Common myeloid progenitor, CD34-positive (primary cell): ENCODE results near the gene C7.
"Not testable (repeated sequence)": the region's sequence is repeated elsewhere in the genome, so short reads cannot be mapped to it uniquely, and the experiment has no call there.

Source experiments
- CTCF ChIA-PET: fragments of 350-600 bp; sonication (Branson Sonifier 250); formaldehyde crosslinking; loops from one replicate; lab custom pipeline; 2021; ENCODE audit warnings: antibody characterized with exemption; lab: Charles Lee
- POLR2A ChIA-PET: fragments of 350-600 bp; sonication (Branson Sonifier 250); formaldehyde crosslinking; loops from one replicate; lab custom pipeline; 2021; ENCODE audit warnings: antibody characterized with exemption; lab: Charles Lee
- DNase-seq, 3 donors: peaks; one replicate each; pipeline versions ENCODE4 v3.0.0 to v3.0.0-alpha.2; 2013
- H3K27ac ChIP-seq, 2 experiments: 1 replicate in 1 of 2; 2 replicates in 1 of 2; pipeline ENCODE4 v1.7.0; 2013; ENCODE audit warnings: inconsistent platforms in 2 of 2, low read length in 2 of 2, mild to moderate bottlenecking in 2 of 2, low read depth in 1 of 2, moderate library complexity in 1 of 2; ENCODE audit not compliant: severe bottlenecking in 2 of 2, insufficient read depth in 1 of 2, poor library complexity in 1 of 2
- H3K27me3 ChIP-seq, 5 experiments: replicated peaks in 2 of 5; 1 replicate in 3 of 5; 2 replicates in 2 of 5; pipeline versions ENCODE4 v1.6.1 to v1.7.0; 2013; ENCODE audit warnings: low read length in 4 of 5, mild to moderate bottlenecking in 2 of 5, moderate library complexity in 2 of 5, inconsistent platforms in 1 of 5; ENCODE audit not compliant: insufficient read depth in 5 of 5, control insufficient read depth in 4 of 5
- H3K36me3 ChIP-seq, 4 experiments: 1 replicate in 2 of 4; 2 replicates in 2 of 4; pipeline versions ENCODE4 v1.6.1 to v1.7.0; 2013; ENCODE audit warnings: low read length in 3 of 4, control low read depth in 1 of 4, mild to moderate bottlenecking in 1 of 4; ENCODE audit not compliant: control insufficient read depth in 4 of 4, insufficient read depth in 4 of 4
- H3K4me1 ChIP-seq, 4 experiments: 1 replicate in 3 of 4; 2 replicates in 1 of 4; pipeline versions ENCODE4 v1.6.1 to v1.7.1; 2013; ENCODE audit warnings: low read length in 3 of 4, mild to moderate bottlenecking in 3 of 4, control low read depth in 1 of 4, inconsistent platforms in 1 of 4, moderate library complexity in 1 of 4; ENCODE audit not compliant: control insufficient read depth in 4 of 4, insufficient read depth in 4 of 4; ENCODE audit errors: control extremely low read depth in 1 of 4
- H3K4me3 ChIP-seq, 7 experiments: 1 replicate in 4 of 7; 2 replicates in 3 of 7; pipeline versions ENCODE4 v1.5.1 to v1.7.0; 2013; ENCODE audit warnings: mild to moderate bottlenecking in 7 of 7, low read length in 6 of 7, moderate library complexity in 6 of 7, inconsistent platforms in 2 of 7, low read depth in 2 of 7, control low read depth in 1 of 7; ENCODE audit not compliant: insufficient read depth in 4 of 7, control insufficient read depth in 1 of 7; ENCODE audit errors: extremely low read depth in 1 of 7
- H3K9me3 ChIP-seq, 5 experiments: 1 replicate in 4 of 5; 2 replicates in 1 of 5; pipeline versions ENCODE4 v1.6.1 to v1.7.1; 2013; ENCODE audit warnings: low read length in 4 of 5, mild to moderate bottlenecking in 2 of 5, inconsistent platforms in 1 of 5, low read depth in 1 of 5, moderate library complexity in 1 of 5; ENCODE audit not compliant: control insufficient read depth in 4 of 5, insufficient read depth in 2 of 5; ENCODE audit errors: control extremely low read depth in 1 of 5
- WGBS: methylation state at CpG from one replicate; pipeline ENCODE4 v1.1.5; 2013; ENCODE audit not compliant: insufficient coverage; 5-methylcytosine and 5-hydroxymethylcytosine counted together

The C7 gene

DNA sequence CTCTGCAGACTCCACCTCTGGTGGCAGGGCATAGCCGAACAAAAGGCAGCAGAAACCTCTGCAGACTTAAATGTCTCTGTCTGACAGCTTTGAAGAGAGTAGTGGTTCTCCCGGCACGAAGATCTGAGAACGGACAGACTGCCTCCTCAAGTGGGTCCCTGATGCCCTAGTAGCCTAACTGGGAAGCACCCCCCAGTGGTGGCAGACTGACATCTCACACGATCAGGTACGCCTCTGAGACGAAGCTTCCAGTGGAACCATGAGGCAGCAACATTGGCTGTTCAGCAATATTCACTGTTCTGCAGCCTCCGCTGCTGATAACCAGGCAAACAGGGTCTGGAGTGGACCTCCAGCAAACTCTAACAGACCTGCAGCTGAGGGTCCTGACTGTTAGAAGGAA is 113.3 kb downstream of the C7 start:
- H3K27me3 ChIP-seq, H3K9me3 ChIP-seq, H3K4me3 ChIP-seq, H3K36me3 ChIP-seq, H3K27ac ChIP-seq, CTCF ChIA-PET, POLR2A ChIA-PET, H3K4me1 ChIP-seq, DNase-seq: not testable (repeated sequence)
- WGBS, result 96% methylated on average over 8 of the region's 8 CpGs
